ENCODE data around the gene SNRK. TPM values are rescaled to one million over a fixed set of nuclear protein-coding genes. Genes with fewer than 3 reads are reported as not detected.

The SNRK gene
- polyA plus RNA-seq, 3 donors: 12.8 to 19.7 (median 16.1) TPM

DNA sequence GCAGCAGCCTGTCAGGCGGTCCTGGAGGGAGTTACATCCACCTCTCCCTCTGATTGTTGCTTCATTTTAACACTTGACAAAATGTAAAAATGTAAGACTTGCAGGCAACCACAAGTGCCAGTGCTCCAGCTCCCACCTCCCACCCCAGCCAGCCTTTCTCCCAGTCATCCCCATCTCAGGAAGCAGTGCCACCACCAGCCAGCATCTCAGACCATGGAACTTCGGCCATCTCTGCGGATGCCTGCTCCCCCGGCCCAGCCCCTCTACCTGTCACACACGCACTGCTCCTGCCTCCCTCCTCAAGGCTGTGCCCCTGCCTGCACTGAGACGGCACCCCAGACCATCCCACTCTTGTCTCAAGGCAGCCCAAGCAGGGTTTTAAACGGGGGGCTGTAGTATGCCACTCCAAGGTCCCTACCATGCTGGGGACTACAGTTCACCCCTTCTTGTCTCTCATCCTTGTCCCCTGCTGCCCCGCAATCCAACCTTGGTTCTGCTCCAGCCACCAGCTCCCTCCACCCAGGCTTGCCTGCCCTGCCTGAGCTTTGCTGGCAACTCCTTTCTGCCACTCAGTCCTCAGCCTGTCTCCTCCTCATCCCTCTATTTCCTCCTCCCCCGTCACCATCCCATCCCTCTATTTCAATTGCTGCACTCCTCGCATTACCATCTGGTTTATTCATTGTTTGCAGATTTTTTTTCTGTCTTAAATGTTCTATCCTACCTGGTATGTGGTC, 85.8 kb downstream of the SNRK start:
- no peak overlapping the region for H3K27ac ChIP-seq (ENCODE audit: low read depth in 1 of 2, low read length in 2 of 2)
- H3K4me2 ChIP-seq (replicated peaks; ENCODE audit: extremely low read depth, low read length, poor library complexity, severe bottlenecking): no peak overlapping the region
- no peaks in the 10 kb centered on the region for H3K9me3 ChIP-seq (replicated peaks in 1 of 2; ENCODE audit: control insufficient read depth in 1 of 2, insufficient read depth in 1 of 2, low read length in 2 of 2)
- Mint-ChIP-seq H3K36me3 (peaks cover 5 to 12% of the 10 kb centered on the region in 2 donors), H3K9me3 (no peaks in the 10 kb centered on the region), H3K27me3 (ENCODE audit: low read depth in 3 of 3) (peaks cover 0 to 3% (median 1%) of the 10 kb centered on the region in 3 donors), H3K4me3 (no peak overlapping the region), H3K4me1 (peaks cover 15% of the 10 kb centered on the region), H3K27ac (peak overlapping the region in 3 of 7 donors; percentile 15 to 56 (median 33))
- intact Hi-C loops (cut with micrococcal nuclease): loop anchor here in 1 of 2 donors (10.0 kb wide), 1 partner anchor 47 kb away; no protein-coding TSS in a partner anchor
- H3K4me3 ChIP-seq (replicated peaks in 1 of 3; ENCODE audit: low read depth in 2 of 3, low read length in 3 of 3): no peak overlapping the region
- H3K4me1 ChIP-seq (ENCODE audit: control insufficient read depth in 1 of 2, insufficient read depth in 2 of 2, low read length in 2 of 2): peaks cover 9 to 12% of the 10 kb centered on the region in 2 donors
- no peaks in the 10 kb centered on the region for H4K20me1 ChIP-seq (ENCODE audit: insufficient read depth, low read length)
- H3K36me3 ChIP-seq (replicated peaks in 1 of 2; ENCODE audit: control insufficient read depth in 1 of 2, insufficient read depth in 2 of 2, low read length in 2 of 2): no peaks in the 10 kb centered on the region
- H3K79me2 ChIP-seq (ENCODE audit: insufficient read depth, low read length): no peaks in the 10 kb centered on the region
- no peak overlapping the region for H3K9ac ChIP-seq (ENCODE audit: insufficient read depth, low read length, poor library complexity, severe bottlenecking)
- no peak overlapping the region for H2AFZ ChIP-seq (ENCODE audit: insufficient read depth, low read depth, low read length, poor library complexity, severe bottlenecking)
- WGBS (ENCODE audit: insufficient coverage): 86% methylated on average over 9 of the region's 10 CpGs
- no peak for TF ChIP-seq CTCF (IDR thresholded peaks at IDR 0.05)
- DNase-seq: no peak
- H3K27me3 ChIP-seq (ENCODE audit: control insufficient read depth in 2 of 2, insufficient read depth in 2 of 2, low read length in 2 of 2): no peaks in the 10 kb centered on the region

GRCh38 chr3:43372809-43373559, 86.6 kb downstream of the SNRK start:
- peaks cover 0 to 3% (median 2%) of the 10 kb centered on the region in 3 donors for H3K27me3 Mint-ChIP-seq (ENCODE audit: low read depth in 3 of 3)
- Histone ChIP-seq H3K9ac (ENCODE audit: insufficient read depth, low read length, poor library complexity, severe bottlenecking) (no peak overlapping the region), H3K4me2 (replicated peaks; ENCODE audit: extremely low read depth, low read length, poor library complexity, severe bottlenecking) (no peak overlapping the region), H3K4me3 (replicated peaks in 1 of 3; ENCODE audit: low read depth in 2 of 3, low read length in 3 of 3) (no peak overlapping the region), H4K20me1 (ENCODE audit: insufficient read depth, low read length) (no peaks in the 10 kb centered on the region), H3K79me2 (ENCODE audit: insufficient read depth, low read length) (no peaks in the 10 kb centered on the region), H3K36me3 (replicated peaks in 1 of 2; ENCODE audit: control insufficient read depth in 1 of 2, insufficient read depth in 2 of 2, low read length in 2 of 2) (no peaks in the 10 kb centered on the region), H2AFZ (ENCODE audit: insufficient read depth, low read depth, low read length, poor library complexity, severe bottlenecking) (no peak overlapping the region), H3K27me3 (ENCODE audit: control insufficient read depth in 2 of 2, insufficient read depth in 2 of 2, low read length in 2 of 2) (no peaks in the 10 kb centered on the region), H3K9me3 (replicated peaks in 1 of 2; ENCODE audit: control insufficient read depth in 1 of 2, insufficient read depth in 1 of 2, low read length in 2 of 2) (no peaks in the 10 kb centered on the region), H3K27ac (ENCODE audit: low read depth in 1 of 2, low read length in 2 of 2) (no peak overlapping the region), H3K4me1 (ENCODE audit: control insufficient read depth in 1 of 2, insufficient read depth in 2 of 2, low read length in 2 of 2) (peaks cover 9 to 12% of the 10 kb centered on the region in 2 donors)
- H3K27ac Mint-ChIP-seq: peak overlapping the region in 3 of 7 donors; percentile 15 to 44 (median 33)
- H3K36me3 Mint-ChIP-seq: peaks cover 5 to 12% of the 10 kb centered on the region in 2 donors
- intact Hi-C loops (cut with micrococcal nuclease): loop anchor here in 1 of 2 donors (10.0 kb wide), 1 partner anchor 48 kb away; no protein-coding TSS in a partner anchor
- peaks cover 18% of the 10 kb centered on the region for H3K4me1 Mint-ChIP-seq
- no peaks in the 10 kb centered on the region for H3K9me3 Mint-ChIP-seq
- TF ChIP-seq CTCF (IDR thresholded peaks at IDR 0.05): no peak
- no peak overlapping the region for H3K4me3 Mint-ChIP-seq
- DNase-seq: no peak
- WGBS (ENCODE audit: insufficient coverage): 93% methylated on average over 8 of the region's 11 CpGs

All from CD14-positive monocyte (primary cell).